Measurements from ENCODE around the gene ARHGEF12.

The ARHGEF12 gene

GRCh38 chr11:120482149-120482548 is 145.9 kb downstream of the ARHGEF12 start:
- TF ChIP-seq CTCF (conservative IDR thresholded peaks at IDR 0.05; ENCODE audit: control insufficient read depth, insufficient read depth, low read depth, low read length) = no peak
- no peak overlapping the region for H3K4me3 ChIP-seq (ENCODE audit: control insufficient read depth, low read depth, low read length)
- DNase-seq (ENCODE audit: low read depth) = peak; percentile 26

- no peak for TF ChIP-seq CTCF (conservative IDR thresholded peaks at IDR 0.05; ENCODE audit: control insufficient read depth, insufficient read depth, low read depth, low read length)
- H3K4me3 ChIP-seq (ENCODE audit: control insufficient read depth, low read depth, low read length) = no peak overlapping the region
- DNase-seq (ENCODE audit: low read depth) = no peak
Measured at GRCh38 chr11:120484722-120485121, 148.5 kb downstream of the ARHGEF12 start.

GRCh38 chr11:120486138-120486537 is 149.9 kb downstream of the ARHGEF12 start:
- DNase-seq (ENCODE audit: low read depth) = no peak
- no peak for TF ChIP-seq CTCF (conservative IDR thresholded peaks at IDR 0.05; ENCODE audit: control insufficient read depth, insufficient read depth, low read depth, low read length)
- no peak overlapping the region for H3K4me3 ChIP-seq (ENCODE audit: control insufficient read depth, low read depth, low read length)

- TF ChIP-seq CTCF (conservative IDR thresholded peaks at IDR 0.05; ENCODE audit: control insufficient read depth, insufficient read depth, low read depth, low read length) = no peak
- no peak overlapping the region for H3K4me3 ChIP-seq (ENCODE audit: control insufficient read depth, low read depth, low read length)
- no peak for DNase-seq (ENCODE audit: low read depth)
Measured at GRCh38 chr11:120489799-120490198, 153.6 kb downstream of the ARHGEF12 start.

GRCh38 chr11:120492486-120492885 is 156.3 kb downstream of the ARHGEF12 start:
- no peak overlapping the region for H3K4me3 ChIP-seq (ENCODE audit: control insufficient read depth, low read depth, low read length)
- DNase-seq (ENCODE audit: low read depth) = no peak
- TF ChIP-seq CTCF (conservative IDR thresholded peaks at IDR 0.05; ENCODE audit: control insufficient read depth, insufficient read depth, low read depth, low read length) = no peak

GRCh38 chr11:120494595-120494994 is 158.4 kb downstream of the ARHGEF12 start:
- no peak for DNase-seq (ENCODE audit: low read depth)
- no peak overlapping the region for H3K4me3 ChIP-seq (ENCODE audit: control insufficient read depth, low read depth, low read length)
- TF ChIP-seq CTCF (conservative IDR thresholded peaks at IDR 0.05; ENCODE audit: control insufficient read depth, insufficient read depth, low read depth, low read length) = no peak

- no peak overlapping the region for H3K4me3 ChIP-seq (ENCODE audit: control insufficient read depth, low read depth, low read length)
- no peak for TF ChIP-seq CTCF (conservative IDR thresholded peaks at IDR 0.05; ENCODE audit: control insufficient read depth, insufficient read depth, low read depth, low read length)
- no peak for DNase-seq (ENCODE audit: low read depth)
Measured at GRCh38 chr11:120499088-120499487, 162.9 kb downstream of the ARHGEF12 start.

Data from fibroblast of mammary gland (primary cell).